WTC11 (cell line): ENCODE data around the gene SHANK3. TPM values are rescaled to one million over a fixed set of nuclear protein-coding genes. Genes with fewer than 3 reads are reported as not detected.

Experiments used
- ATAC-seq: fragments of 200-7000 bp; cut with Tn5 transposase; 2 replicates; pipeline ENCODE4 v1.10.0; 2021; ENCODE audit warnings: mild to moderate bottlenecking, moderate library complexity
- CTCF ChIA-PET: fragments of 300-600 bp; sonication (Branson Sonifier 250); formaldehyde crosslinking; loops from one replicate; lab custom pipeline; 2021; ENCODE audit warnings: antibody characterized with exemption; lab: Charles Lee
- POLR2A ChIA-PET: fragments of 350-600 bp; sonication (Branson Sonifier 250); formaldehyde crosslinking; loops from one replicate; lab custom pipeline; 2021; ENCODE audit warnings: antibody characterized with exemption; lab: Charles Lee
- DNase-seq: peaks from one replicate; pipeline ENCODE4 v3.0.0; 2021; ENCODE audit warnings: low spot score
- H3K27ac Mint-ChIP-seq: 2 replicates; pipeline ENCODE4 v1.8.0; 2021; ENCODE audit warnings: mixed read lengths
- H3K27me3 Mint-ChIP-seq: 2 replicates; pipeline ENCODE4 v1.8.0; 2021; ENCODE audit warnings: low read depth, mild to moderate bottlenecking, moderate library complexity, mixed read lengths
- H3K36me3 Mint-ChIP-seq: 2 replicates; pipeline ENCODE4 v1.8.0; 2021; ENCODE audit warnings: mixed read lengths
- H3K4me1 Mint-ChIP-seq: 2 replicates; pipeline ENCODE4 v1.8.0; 2022; ENCODE audit warnings: mixed read lengths
- H3K4me3 Mint-ChIP-seq: 2 replicates; pipeline ENCODE4 v1.8.0; 2021; ENCODE audit warnings: mild to moderate bottlenecking, moderate library complexity, mixed read lengths
- H3K9me3 Mint-ChIP-seq: 2 replicates; pipeline ENCODE4 v1.8.0; 2021; ENCODE audit warnings: mixed read lengths
- ATF3 ChIP-seq: sonication (generic); formaldehyde crosslinking; conservative IDR thresholded peaks from 2 replicates; pipeline ENCODE4 v1.8.1; 2022; ENCODE audit warnings: mild to moderate bottlenecking, missing genetic modification reagents
- CBFB ChIP-seq: sonication (generic); formaldehyde crosslinking; IDR thresholded peaks from 2 replicates; pipeline ENCODE4 v1.8.1; 2022; ENCODE audit warnings: mild to moderate bottlenecking, low read depth, missing genetic modification reagents
- EMX1 ChIP-seq: fragments of 250-450 bp; sonication (Bioruptor Pico); IDR thresholded peaks from 2 replicates; pipeline ENCODE4 v1.8.0; 2021; ENCODE audit warnings: mild to moderate bottlenecking
- ESRRA ChIP-seq: sonication (generic); formaldehyde crosslinking; IDR thresholded peaks from 2 replicates; pipeline ENCODE4 v1.8.1; 2022; ENCODE audit warnings: mild to moderate bottlenecking, missing genetic modification reagents, borderline replicate concordance
- MAX ChIP-seq: sonication (generic); formaldehyde crosslinking; IDR thresholded peaks from 2 replicates; pipeline ENCODE4 v1.8.0; 2022; ENCODE audit warnings: mild to moderate bottlenecking, missing genetic modification reagents
- MXD4 ChIP-seq: fragments of 250-450 bp; sonication (Bioruptor Pico); IDR thresholded peaks from 2 replicates; pipeline ENCODE4 v1.8.0; 2021; ENCODE audit warnings: mild to moderate bottlenecking, moderate library complexity, borderline replicate concordance
- NR1H2 ChIP-seq: sonication (generic); formaldehyde crosslinking; IDR thresholded peaks from 2 replicates; pipeline ENCODE4 v1.9.0; 2021; ENCODE audit warnings: mild to moderate bottlenecking, moderate library complexity, missing genetic modification reagents
- RELA ChIP-seq: sonication (generic); formaldehyde crosslinking; IDR thresholded peaks from 2 replicates; pipeline ENCODE4 v1.8.1; 2022; ENCODE audit warnings: missing genetic modification reagents, mild to moderate bottlenecking, borderline replicate concordance
- SMAD3 ChIP-seq: sonication (generic); formaldehyde crosslinking; IDR thresholded peaks from 2 replicates; pipeline ENCODE4 v1.8.0; 2022; ENCODE audit warnings: missing genetic modification reagents, mild to moderate bottlenecking, borderline replicate concordance
- ZNF219 ChIP-seq: sonication (generic); formaldehyde crosslinking; IDR thresholded peaks from 2 replicates; pipeline ENCODE4 v1.8.0; 2023; ENCODE audit warnings: missing genetic modification reagents, mild to moderate bottlenecking, borderline replicate concordance
- ZNF317 ChIP-seq: sonication (generic); formaldehyde crosslinking; IDR thresholded peaks from 2 replicates; pipeline ENCODE4 v1.8.1; 2023; ENCODE audit warnings: low read depth, mild to moderate bottlenecking, moderate library complexity, missing genetic modification reagents, borderline replicate concordance
- total RNA-seq: library from RNA; stranded (reverse); gene quantifications from 3 replicates; pipeline ENCODE4 v1.2.3, GENCODE V29; 2021
- TF ChIP-seq, protein P1 (sequence below): sonication (generic); formaldehyde crosslinking; IDR thresholded peaks from 2 replicates; pipeline ENCODE4 v1.8.0; 2022; ENCODE audit warnings: mild to moderate bottlenecking, missing genetic modification reagents
- TF ChIP-seq, protein P2 (sequence below): sonication (generic); formaldehyde crosslinking; IDR thresholded peaks from 2 replicates; pipeline ENCODE4 v1.8.0; 2022; ENCODE audit warnings: mild to moderate bottlenecking, missing genetic modification reagents
- TF ChIP-seq, protein P3 (sequence below): fragments of 200-600 bp; IDR thresholded peaks from 2 replicates; pipeline ENCODE4 v1.8.0; 2022; ENCODE audit warnings: antibody characterized with exemption
- TF ChIP-seq, protein P4 (sequence below): sonication (generic); formaldehyde crosslinking; IDR thresholded peaks from 2 replicates; pipeline ENCODE4 v1.8.1; 2022; ENCODE audit warnings: mild to moderate bottlenecking, moderate library complexity, missing genetic modification reagents
- TF ChIP-seq, protein P5 (sequence below): sonication (generic); formaldehyde crosslinking; IDR thresholded peaks from 2 replicates; pipeline ENCODE4 v1.8.1; 2022; ENCODE audit warnings: missing genetic modification reagents, borderline replicate concordance

SHANK3 gene
- total RNA-seq, 1 experiment from 2014 or later: 9.6 TPM

- POLR2A ChIA-PET: interaction anchor here (1.3 kb wide), 1 partner anchor 173 kb away, joined by 3 read pairs; the partner anchor contains the start of gene SCO2
- CTCF ChIA-PET: interaction anchor here (0.6 to 5.3 kb wide), 30 partner anchors 10 to 357 kb away, joined by 3 to 78 read pairs (median 6); partner anchors contain the start of genes ARSA, CHKB, SCO2 and SYCE3
- DNase-seq (peak; percentile 6), ATAC-seq (no peak)
- H3K4me1 Mint-ChIP-seq: peaks cover 8% of the 10 kb centered on the region
- H3K4me3 Mint-ChIP-seq: peak overlapping the region; percentile 44
- H3K36me3 Mint-ChIP-seq: no peaks in the 10 kb centered on the region
- no peaks in the 10 kb centered on the region for H3K9me3 Mint-ChIP-seq
- peaks cover 37% of the 10 kb centered on the region for H3K27me3 Mint-ChIP-seq
- TF ChIP-seq NR1H2 (CRISPR knock-in tag): no peak
- TF ChIP-seq, protein P1, sequence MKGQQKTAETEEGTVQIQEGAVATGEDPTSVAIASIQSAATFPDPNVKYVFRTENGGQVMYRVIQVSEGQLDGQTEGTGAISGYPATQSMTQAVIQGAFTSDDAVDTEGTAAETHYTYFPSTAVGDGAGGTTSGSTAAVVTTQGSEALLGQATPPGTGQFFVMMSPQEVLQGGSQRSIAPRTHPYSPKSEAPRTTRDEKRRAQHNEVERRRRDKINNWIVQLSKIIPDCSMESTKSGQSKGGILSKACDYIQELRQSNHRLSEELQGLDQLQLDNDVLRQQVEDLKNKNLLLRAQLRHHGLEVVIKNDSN (CRISPR knock-in tag): no peak
- TF ChIP-seq, protein P2, sequence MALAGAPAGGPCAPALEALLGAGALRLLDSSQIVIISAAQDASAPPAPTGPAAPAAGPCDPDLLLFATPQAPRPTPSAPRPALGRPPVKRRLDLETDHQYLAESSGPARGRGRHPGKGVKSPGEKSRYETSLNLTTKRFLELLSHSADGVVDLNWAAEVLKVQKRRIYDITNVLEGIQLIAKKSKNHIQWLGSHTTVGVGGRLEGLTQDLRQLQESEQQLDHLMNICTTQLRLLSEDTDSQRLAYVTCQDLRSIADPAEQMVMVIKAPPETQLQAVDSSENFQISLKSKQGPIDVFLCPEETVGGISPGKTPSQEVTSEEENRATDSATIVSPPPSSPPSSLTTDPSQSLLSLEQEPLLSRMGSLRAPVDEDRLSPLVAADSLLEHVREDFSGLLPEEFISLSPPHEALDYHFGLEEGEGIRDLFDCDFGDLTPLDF (CRISPR knock-in tag): no peak
- TF ChIP-seq EMX1 (CRISPR knock-in tag): no peak
- TF ChIP-seq, protein P3, sequence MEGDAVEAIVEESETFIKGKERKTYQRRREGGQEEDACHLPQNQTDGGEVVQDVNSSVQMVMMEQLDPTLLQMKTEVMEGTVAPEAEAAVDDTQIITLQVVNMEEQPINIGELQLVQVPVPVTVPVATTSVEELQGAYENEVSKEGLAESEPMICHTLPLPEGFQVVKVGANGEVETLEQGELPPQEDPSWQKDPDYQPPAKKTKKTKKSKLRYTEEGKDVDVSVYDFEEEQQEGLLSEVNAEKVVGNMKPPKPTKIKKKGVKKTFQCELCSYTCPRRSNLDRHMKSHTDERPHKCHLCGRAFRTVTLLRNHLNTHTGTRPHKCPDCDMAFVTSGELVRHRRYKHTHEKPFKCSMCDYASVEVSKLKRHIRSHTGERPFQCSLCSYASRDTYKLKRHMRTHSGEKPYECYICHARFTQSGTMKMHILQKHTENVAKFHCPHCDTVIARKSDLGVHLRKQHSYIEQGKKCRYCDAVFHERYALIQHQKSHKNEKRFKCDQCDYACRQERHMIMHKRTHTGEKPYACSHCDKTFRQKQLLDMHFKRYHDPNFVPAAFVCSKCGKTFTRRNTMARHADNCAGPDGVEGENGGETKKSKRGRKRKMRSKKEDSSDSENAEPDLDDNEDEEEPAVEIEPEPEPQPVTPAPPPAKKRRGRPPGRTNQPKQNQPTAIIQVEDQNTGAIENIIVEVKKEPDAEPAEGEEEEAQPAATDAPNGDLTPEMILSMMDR: no peak
- TF ChIP-seq ATF3: no peak
- TF ChIP-seq ZNF317 (CRISPR knock-in tag): no peak
- TF ChIP-seq SMAD3 (CRISPR knock-in tag): no peak
- TF ChIP-seq ZNF219 (CRISPR knock-in tag): no peak
- TF ChIP-seq CBFB: no peak
- TF ChIP-seq MXD4 (CRISPR knock-in tag): no peak
- TF ChIP-seq RELA: no peak
- TF ChIP-seq, protein P4, sequence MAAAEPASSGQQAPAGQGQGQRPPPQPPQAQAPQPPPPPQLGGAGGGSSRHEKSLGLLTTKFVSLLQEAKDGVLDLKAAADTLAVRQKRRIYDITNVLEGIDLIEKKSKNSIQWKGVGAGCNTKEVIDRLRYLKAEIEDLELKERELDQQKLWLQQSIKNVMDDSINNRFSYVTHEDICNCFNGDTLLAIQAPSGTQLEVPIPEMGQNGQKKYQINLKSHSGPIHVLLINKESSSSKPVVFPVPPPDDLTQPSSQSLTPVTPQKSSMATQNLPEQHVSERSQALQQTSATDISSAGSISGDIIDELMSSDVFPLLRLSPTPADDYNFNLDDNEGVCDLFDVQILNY (CRISPR knock-in tag): no peak
- TF ChIP-seq, protein P5, sequence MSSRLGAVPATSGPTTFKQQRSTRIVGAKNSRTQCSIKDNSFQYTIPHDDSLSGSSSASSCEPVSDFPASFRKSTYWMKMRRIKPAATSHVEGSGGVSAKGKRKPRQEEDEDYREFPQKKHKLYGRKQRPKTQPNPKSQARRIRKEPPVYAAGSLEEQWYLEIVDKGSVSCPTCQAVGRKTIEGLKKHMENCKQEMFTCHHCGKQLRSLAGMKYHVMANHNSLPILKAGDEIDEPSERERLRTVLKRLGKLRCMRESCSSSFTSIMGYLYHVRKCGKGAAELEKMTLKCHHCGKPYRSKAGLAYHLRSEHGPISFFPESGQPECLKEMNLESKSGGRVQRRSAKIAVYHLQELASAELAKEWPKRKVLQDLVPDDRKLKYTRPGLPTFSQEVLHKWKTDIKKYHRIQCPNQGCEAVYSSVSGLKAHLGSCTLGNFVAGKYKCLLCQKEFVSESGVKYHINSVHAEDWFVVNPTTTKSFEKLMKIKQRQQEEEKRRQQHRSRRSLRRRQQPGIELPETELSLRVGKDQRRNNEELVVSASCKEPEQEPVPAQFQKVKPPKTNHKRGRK (CRISPR knock-in tag): no peak
- TF ChIP-seq ESRRA (CRISPR knock-in tag): no peak
- TF ChIP-seq MAX (CRISPR knock-in tag): no peak
- no peak overlapping the region; the same call in 1 of the 2 replicates for H3K27ac Mint-ChIP-seq
Measured at GRCh38 chr22:50699001-50699755, 26.6 kb downstream of the SHANK3 start.
